GF-D8 (cell line): ENCODE measurements around the gene SPOCK1.

Experiments
- DNase-seq: peaks from one replicate; lab custom pipeline; 2025; lab: John Stamatoyannopoulos, UW

SPOCK1 gene

GRCh38 chr5:137292461-137293027 is 206.6 kb downstream of the SPOCK1 start:
- no peak for DNase-seq

- DNase-seq, result no peak
Observed at GRCh38 chr5:137291436-137291835, 207.7 kb downstream of the SPOCK1 start.

- no peak for DNase-seq
Observed at GRCh38 chr5:137291031-137291430, 208.1 kb downstream of the SPOCK1 start.

GRCh38 chr5:137290373-137290772 is 208.8 kb downstream of the SPOCK1 start:
- no peak for DNase-seq

GRCh38 chr5:137289856-137290255 is 209.3 kb downstream of the SPOCK1 start:
- DNase-seq, result no peak

- no peak for DNase-seq
Observed at GRCh38 chr5:137287569-137287968, 211.6 kb downstream of the SPOCK1 start.

- DNase-seq, result no peak
Observed at GRCh38 chr5:137286025-137286610, 213.0 kb downstream of the SPOCK1 start.

- no peak for DNase-seq
Observed at GRCh38 chr5:137283801-137284200, 215.3 kb downstream of the SPOCK1 start.

- no peak for DNase-seq
Observed at GRCh38 chr5:137282216-137282615, 216.9 kb downstream of the SPOCK1 start.

- DNase-seq, result no peak
Observed at GRCh38 chr5:137281201-137281600, 217.9 kb downstream of the SPOCK1 start.

GRCh38 chr5:137280656-137281055 is 218.5 kb downstream of the SPOCK1 start:
- no peak for DNase-seq

- DNase-seq, result no peak
Observed at GRCh38 chr5:137279521-137280231, 219.4 kb downstream of the SPOCK1 start.

GRCh38 chr5:137278476-137278875 is 220.7 kb downstream of the SPOCK1 start:
- no peak for DNase-seq

GRCh38 chr5:137275083-137275482 is 224.0 kb downstream of the SPOCK1 start:
- no peak for DNase-seq

GRCh38 chr5:137273511-137273910 is 225.6 kb downstream of the SPOCK1 start:
- no peak for DNase-seq

- no peak for DNase-seq
Observed at GRCh38 chr5:137272831-137273230, 226.3 kb downstream of the SPOCK1 start.

GRCh38 chr5:137269946-137270345 is 229.2 kb downstream of the SPOCK1 start:
- DNase-seq, result no peak

- DNase-seq, result no peak
Observed at GRCh38 chr5:137269274-137269673, 229.9 kb downstream of the SPOCK1 start.

- DNase-seq, result no peak
Observed at GRCh38 chr5:137268646-137269045, 230.5 kb downstream of the SPOCK1 start.

GRCh38 chr5:137266186-137266585 is 232.9 kb downstream of the SPOCK1 start:
- DNase-seq, result no peak

GRCh38 chr5:137265457-137265856 is 233.7 kb downstream of the SPOCK1 start:
- no peak for DNase-seq

GRCh38 chr5:137264573-137264972 is 234.6 kb downstream of the SPOCK1 start:
- DNase-seq, result no peak

GRCh38 chr5:137264041-137264440 is 235.1 kb downstream of the SPOCK1 start:
- DNase-seq, result no peak
